22Rv1 (cell line): Measurements from ENCODE around the gene ISOC1.

Experiments used
- ZFX ChIP-seq: fragments of 450-650 bp; IDR thresholded peaks from 2 replicates; pipeline ENCODE4 v1.6.1; 2017; ENCODE audit warnings: antibody characterized with exemption, borderline replicate concordance
- TF ChIP-seq, protein P1 (sequence below): fragments of 450-650 bp; IDR thresholded peaks from 2 replicates; pipeline ENCODE4 v1.5.1; 2017; ENCODE audit warnings: mild to moderate bottlenecking

DNA sequence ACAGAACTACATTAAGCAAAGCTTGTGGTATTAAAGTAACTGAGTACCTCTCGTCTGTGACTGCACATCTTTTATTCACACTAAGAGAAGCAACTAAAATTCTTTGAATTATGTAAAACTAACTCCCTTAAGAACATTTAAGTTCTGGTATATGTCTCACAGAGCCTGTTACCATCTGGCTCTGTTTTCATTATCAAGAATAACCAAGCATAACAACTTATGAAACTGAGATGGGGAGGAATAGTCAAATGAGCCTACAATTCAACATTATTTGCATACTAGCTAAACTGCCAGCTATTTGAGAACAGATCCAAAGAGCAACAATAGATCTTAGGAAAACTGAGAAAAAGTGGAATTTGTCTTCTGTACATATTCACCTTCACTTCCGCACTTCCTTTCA lies 25.3 kb upstream of the ISOC1 start:
- TF ChIP-seq, protein P1, sequence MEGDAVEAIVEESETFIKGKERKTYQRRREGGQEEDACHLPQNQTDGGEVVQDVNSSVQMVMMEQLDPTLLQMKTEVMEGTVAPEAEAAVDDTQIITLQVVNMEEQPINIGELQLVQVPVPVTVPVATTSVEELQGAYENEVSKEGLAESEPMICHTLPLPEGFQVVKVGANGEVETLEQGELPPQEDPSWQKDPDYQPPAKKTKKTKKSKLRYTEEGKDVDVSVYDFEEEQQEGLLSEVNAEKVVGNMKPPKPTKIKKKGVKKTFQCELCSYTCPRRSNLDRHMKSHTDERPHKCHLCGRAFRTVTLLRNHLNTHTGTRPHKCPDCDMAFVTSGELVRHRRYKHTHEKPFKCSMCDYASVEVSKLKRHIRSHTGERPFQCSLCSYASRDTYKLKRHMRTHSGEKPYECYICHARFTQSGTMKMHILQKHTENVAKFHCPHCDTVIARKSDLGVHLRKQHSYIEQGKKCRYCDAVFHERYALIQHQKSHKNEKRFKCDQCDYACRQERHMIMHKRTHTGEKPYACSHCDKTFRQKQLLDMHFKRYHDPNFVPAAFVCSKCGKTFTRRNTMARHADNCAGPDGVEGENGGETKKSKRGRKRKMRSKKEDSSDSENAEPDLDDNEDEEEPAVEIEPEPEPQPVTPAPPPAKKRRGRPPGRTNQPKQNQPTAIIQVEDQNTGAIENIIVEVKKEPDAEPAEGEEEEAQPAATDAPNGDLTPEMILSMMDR: no peak
- TF ChIP-seq ZFX: no peak
